ENCODE results near the gene FLYWCH2.

- TF ChIP-seq POLR2AphosphoS5 (IDR thresholded peaks at IDR 0.05; ENCODE audit: low read depth, low read length) (no peak), TAF1 (IDR thresholded peaks at IDR 0.05; ENCODE audit: borderline replicate concordance, insufficient read depth, low read length) (no peak)
- TF ChIP-seq, protein P1, sequence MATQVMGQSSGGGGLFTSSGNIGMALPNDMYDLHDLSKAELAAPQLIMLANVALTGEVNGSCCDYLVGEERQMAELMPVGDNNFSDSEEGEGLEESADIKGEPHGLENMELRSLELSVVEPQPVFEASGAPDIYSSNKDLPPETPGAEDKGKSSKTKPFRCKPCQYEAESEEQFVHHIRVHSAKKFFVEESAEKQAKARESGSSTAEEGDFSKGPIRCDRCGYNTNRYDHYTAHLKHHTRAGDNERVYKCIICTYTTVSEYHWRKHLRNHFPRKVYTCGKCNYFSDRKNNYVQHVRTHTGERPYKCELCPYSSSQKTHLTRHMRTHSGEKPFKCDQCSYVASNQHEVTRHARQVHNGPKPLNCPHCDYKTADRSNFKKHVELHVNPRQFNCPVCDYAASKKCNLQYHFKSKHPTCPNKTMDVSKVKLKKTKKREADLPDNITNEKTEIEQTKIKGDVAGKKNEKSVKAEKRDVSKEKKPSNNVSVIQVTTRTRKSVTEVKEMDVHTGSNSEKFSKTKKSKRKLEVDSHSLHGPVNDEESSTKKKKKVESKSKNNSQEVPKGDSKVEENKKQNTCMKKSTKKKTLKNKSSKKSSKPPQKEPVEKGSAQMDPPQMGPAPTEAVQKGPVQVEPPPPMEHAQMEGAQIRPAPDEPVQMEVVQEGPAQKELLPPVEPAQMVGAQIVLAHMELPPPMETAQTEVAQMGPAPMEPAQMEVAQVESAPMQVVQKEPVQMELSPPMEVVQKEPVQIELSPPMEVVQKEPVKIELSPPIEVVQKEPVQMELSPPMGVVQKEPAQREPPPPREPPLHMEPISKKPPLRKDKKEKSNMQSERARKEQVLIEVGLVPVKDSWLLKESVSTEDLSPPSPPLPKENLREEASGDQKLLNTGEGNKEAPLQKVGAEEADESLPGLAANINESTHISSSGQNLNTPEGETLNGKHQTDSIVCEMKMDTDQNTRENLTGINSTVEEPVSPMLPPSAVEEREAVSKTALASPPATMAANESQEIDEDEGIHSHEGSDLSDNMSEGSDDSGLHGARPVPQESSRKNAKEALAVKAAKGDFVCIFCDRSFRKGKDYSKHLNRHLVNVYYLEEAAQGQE (IDR thresholded peaks at IDR 0.05; ENCODE audit: insufficient read depth in 1 of 2, low read depth in 2 of 2, low read length in 2 of 2) = no peak
These were observed 53.5 kb downstream of the FLYWCH2 start for GRCh38 chr16:2936436-2937011.

Measured in PFSK-1 (cell line).